Neuronal stem cell (in vitro differentiated cells): Measurements from ENCODE around the gene SMIM24.

Source experiments
- DNase-seq: peaks from one replicate; pipeline ENCODE4 v3.0.0-alpha.2; 2013; ENCODE audit warnings: low spot score
- H2AFZ ChIP-seq: one replicate; pipeline ENCODE4 v1.6.1; 2013; ENCODE audit warnings: mild to moderate bottlenecking, low read length, inconsistent platforms
- H2AK5ac ChIP-seq: 2 replicates; pipeline ENCODE4 v1.6.1; 2013; ENCODE audit warnings: low read depth, mild to moderate bottlenecking, inconsistent platforms, low read length, moderate library complexity, mixed read lengths
- H2BK120ac ChIP-seq: 2 replicates; pipeline ENCODE4 v1.6.1; 2013; ENCODE audit warnings: low read depth, mild to moderate bottlenecking, inconsistent platforms, low read length, moderate library complexity, mixed read lengths
- H2BK12ac ChIP-seq: one replicate; pipeline ENCODE4 v1.6.1; 2013; ENCODE audit warnings: low read length, inconsistent platforms
- H2BK15ac ChIP-seq: 2 replicates; pipeline ENCODE4 v1.6.1; 2013; ENCODE audit warnings: mild to moderate bottlenecking, low read length, inconsistent platforms, mixed read lengths
- H2BK5ac ChIP-seq: one replicate; pipeline ENCODE4 v1.6.1; 2013; ENCODE audit warnings: inconsistent platforms, mild to moderate bottlenecking, low read length, moderate library complexity
- H3K14ac ChIP-seq: one replicate; pipeline ENCODE4 v1.6.1; 2013; ENCODE audit warnings: low read length, inconsistent platforms
- H3K18ac ChIP-seq: 2 replicates; pipeline ENCODE4 v1.6.1; 2013; ENCODE audit warnings: low read length, inconsistent platforms
- H3K23ac ChIP-seq: 2 replicates; pipeline ENCODE4 v1.6.1; 2013; ENCODE audit warnings: low read depth, mild to moderate bottlenecking, mixed read lengths, low read length, inconsistent platforms; ENCODE audit not compliant: poor library complexity
- H3K27ac ChIP-seq: replicated peaks from 3 replicates; pipeline ENCODE4 v1.5.1; 2013; ENCODE audit warnings: low read length, inconsistent platforms
- H3K27me3 ChIP-seq, 3 experiments: 2 replicates each; pipeline ENCODE4 v1.6.1; 2013; ENCODE audit warnings: low read length in 3 of 3, mild to moderate bottlenecking in 2 of 3, inconsistent platforms in 1 of 3, low read depth in 1 of 3, mixed read lengths in 1 of 3, moderate library complexity in 1 of 3; ENCODE audit not compliant: control insufficient read depth in 3 of 3, insufficient read depth in 3 of 3
- H3K36me3 ChIP-seq, 2 donors: replicated peaks in 1 of 2; 2 replicates each; pipeline ENCODE4 v1.6.1; 2013; ENCODE audit warnings: low read length in 2 of 2; ENCODE audit not compliant: control insufficient read depth in 2 of 2, insufficient read depth in 2 of 2
- H3K4ac ChIP-seq: 2 replicates; pipeline ENCODE4 v1.6.1; 2013; ENCODE audit warnings: inconsistent platforms, mild to moderate bottlenecking, low read length, moderate library complexity
- H3K4me1 ChIP-seq, 2 donors: 1 replicate in 1 of 2; 2 replicates in 1 of 2; pipeline ENCODE4 v1.6.1; 2013; ENCODE audit warnings: low read length in 2 of 2, low read depth in 1 of 2; ENCODE audit not compliant: control insufficient read depth in 2 of 2, insufficient read depth in 1 of 2
- H3K4me2 ChIP-seq: one replicate; pipeline ENCODE4 v1.6.1; 2013; ENCODE audit warnings: mild to moderate bottlenecking, low read length, inconsistent platforms; ENCODE audit not compliant: insufficient read depth, poor library complexity, severe bottlenecking
- H3K4me3 ChIP-seq, 2 donors: 2 replicates each; pipeline ENCODE4 v1.5.1; 2013; ENCODE audit warnings: low read length in 2 of 2, mild to moderate bottlenecking in 2 of 2, inconsistent platforms in 1 of 2, moderate library complexity in 1 of 2
- H3K79me1 ChIP-seq: one replicate; pipeline ENCODE4 v1.6.1; 2013; ENCODE audit warnings: low read depth, mild to moderate bottlenecking, inconsistent platforms, low read length, moderate library complexity
- H3K9ac ChIP-seq: one replicate; pipeline ENCODE4 v1.6.1; 2013; ENCODE audit warnings: mild to moderate bottlenecking, low read depth, low read length, inconsistent platforms; ENCODE audit not compliant: poor library complexity
- H3K9me3 ChIP-seq, 2 donors: replicated peaks in 1 of 2; 2 replicates each; pipeline versions ENCODE3 to v1.6.1; 2013; ENCODE audit warnings: low read length in 2 of 2, mild to moderate bottlenecking in 2 of 2, inconsistent platforms in 1 of 2, low read depth in 1 of 2, mixed read lengths in 1 of 2, moderate library complexity in 1 of 2; ENCODE audit not compliant: control insufficient read depth in 2 of 2, insufficient read depth in 1 of 2
- H4K8ac ChIP-seq: one replicate; pipeline ENCODE4 v1.6.1; 2013; ENCODE audit warnings: low read depth, mild to moderate bottlenecking, inconsistent platforms, low read length, moderate library complexity
- H4K91ac ChIP-seq: one replicate; pipeline ENCODE4 v1.6.1; 2013; ENCODE audit warnings: low read length, low read depth, mild to moderate bottlenecking, inconsistent platforms; ENCODE audit not compliant: poor library complexity
- WGBS, 2 donors: extraction: QIAGEN DNeasy Blood & Tissue Kit; methylation state at CpG; one replicate each; pipeline ENCODE4 v1.1.7; 2013; ENCODE audit warnings: missing lambda C conversion rate in 2 of 2, mixed read lengths in 1 of 2; ENCODE audit not compliant: insufficient read length in 2 of 2, insufficient replicate concordance in 1 of 2; ENCODE audit errors: extremely low coverage in 2 of 2; 5-methylcytosine and 5-hydroxymethylcytosine counted together

SMIM24 gene

GRCh38 chr19:3496392-3497273, 16.3 kb upstream of the SMIM24 start:
- H2AFZ ChIP-seq, result no peak overlapping the region
- H3K14ac ChIP-seq, result no peak overlapping the region
- H3K4me2 ChIP-seq, result peak overlapping the region; percentile 4
- no peak overlapping the region for H3K18ac ChIP-seq
- H3K4me1 ChIP-seq, result peaks cover 0 to 3% of the 10 kb centered on the region in 2 donors
- DNase-seq, result no peak
- no peak overlapping the region for H2BK15ac ChIP-seq
- peaks cover 0 to 2% of the 10 kb centered on the region in 2 donors for H3K9me3 ChIP-seq
- H2AK5ac ChIP-seq, result no peak overlapping the region
- no peak overlapping the region for H2BK12ac ChIP-seq
- H2BK5ac ChIP-seq, result no peak overlapping the region
- H2BK120ac ChIP-seq, result no peak overlapping the region
- H3K27me3 ChIP-seq, result no peaks in the 10 kb centered on the region
- no peak overlapping the region for H4K8ac ChIP-seq
- H3K4me3 ChIP-seq, result no peak overlapping the region
- WGBS, 2 donors, result no CpG with 5 or more reads among the region's 32 CpGs
- no peak overlapping the region for H3K23ac ChIP-seq
- H3K36me3 ChIP-seq, result peaks cover 15 to 46% of the 10 kb centered on the region in 2 donors
- H3K79me1 ChIP-seq, result peaks cover 5% of the 10 kb centered on the region
- no peak overlapping the region for H3K27ac ChIP-seq
- peak overlapping the region; percentile 57 for H3K9ac ChIP-seq
- H3K4ac ChIP-seq, result no peak overlapping the region
- no peak overlapping the region for H4K91ac ChIP-seq

GRCh38 chr19:3494559-3494958, 14.2 kb upstream of the SMIM24 start:
- H3K9ac ChIP-seq, result no peak overlapping the region
- no peak overlapping the region for H4K8ac ChIP-seq
- no peak overlapping the region for H3K4me2 ChIP-seq

GRCh38 chr19:3494051-3494450, 13.7 kb upstream of the SMIM24 start:
- H3K9ac ChIP-seq, result no peak overlapping the region
- no peak for DNase-seq

More at GRCh38 chr19:3494559-3494958, 14.2 kb upstream of the SMIM24 start:
- H2AK5ac ChIP-seq, result no peak overlapping the region
- no peak overlapping the region for H3K14ac ChIP-seq
- peaks cover 15 to 49% of the 10 kb centered on the region in 2 donors for H3K36me3 ChIP-seq
- no peak overlapping the region for H2BK120ac ChIP-seq
- no peaks in the 10 kb centered on the region for H3K27me3 ChIP-seq
- H2BK5ac ChIP-seq, result no peak overlapping the region
- H4K91ac ChIP-seq, result no peak overlapping the region
- H2BK12ac ChIP-seq, result no peak overlapping the region
- no peaks in the 10 kb centered on the region for H3K9me3 ChIP-seq
- no peak overlapping the region for H3K18ac ChIP-seq
- no peak overlapping the region for H2AFZ ChIP-seq
- no peak overlapping the region for H3K4ac ChIP-seq
- DNase-seq, result no peak
- no peaks in the 10 kb centered on the region for H3K4me1 ChIP-seq
- H3K4me3 ChIP-seq, result peak overlapping the region in 1 of 2 donors; percentile 12
- H3K79me1 ChIP-seq, result peaks cover 3% of the 10 kb centered on the region
- no CpG with 5 or more reads among the region's 18 CpGs for WGBS, 2 donors
- no peak overlapping the region for H3K27ac ChIP-seq
- H3K23ac ChIP-seq, result no peak overlapping the region
- H2BK15ac ChIP-seq, result no peak overlapping the region

GRCh38 chr19:3493651-3494050, 13.3 kb upstream of the SMIM24 start:
- Histone ChIP-seq H3K27ac (no peak overlapping the region), H2BK15ac (no peak overlapping the region), H3K36me3 (peaks cover 15 to 49% of the 10 kb centered on the region in 2 donors), H3K4me1 (no peaks in the 10 kb centered on the region), H3K79me1 (peaks cover 3% of the 10 kb centered on the region), H2AK5ac (no peak overlapping the region), H3K23ac (no peak overlapping the region), H2AFZ (no peak overlapping the region), H3K9me3 (no peaks in the 10 kb centered on the region), H3K27me3 (no peaks in the 10 kb centered on the region), H3K14ac (no peak overlapping the region), H2BK5ac (no peak overlapping the region), H3K4me3 (no peak overlapping the region), H3K9ac (no peak overlapping the region), H2BK120ac (no peak overlapping the region), H3K4me2 (no peak overlapping the region), H4K91ac (no peak overlapping the region), H4K8ac (no peak overlapping the region), H2BK12ac (peak overlapping the region; percentile 41), H3K18ac (no peak overlapping the region), H3K4ac (no peak overlapping the region)
- no peak for DNase-seq
- WGBS, 2 donors, result no CpG with 5 or more reads among the region's 14 CpGs

More at GRCh38 chr19:3494051-3494450, 13.7 kb upstream of the SMIM24 start:
- Histone ChIP-seq H3K14ac (no peak overlapping the region), H2BK15ac (no peak overlapping the region), H3K4me2 (no peak overlapping the region), H2AK5ac (no peak overlapping the region), H2BK120ac (no peak overlapping the region), H3K4me1 (no peaks in the 10 kb centered on the region), H2BK12ac (no peak overlapping the region), H2BK5ac (no peak overlapping the region), H3K23ac (no peak overlapping the region), H3K18ac (no peak overlapping the region), H3K27me3 (no peaks in the 10 kb centered on the region), H3K4ac (no peak overlapping the region), H4K8ac (no peak overlapping the region), H3K9me3 (no peaks in the 10 kb centered on the region), H3K36me3 (peaks cover 15 to 49% of the 10 kb centered on the region in 2 donors), H3K27ac (no peak overlapping the region), H4K91ac (no peak overlapping the region), H3K79me1 (peaks cover 3% of the 10 kb centered on the region), H2AFZ (no peak overlapping the region), H3K4me3 (no peak overlapping the region)
- WGBS, 2 donors, result no CpG with 5 or more reads among the region's 15 CpGs
